WTC11 (cell line): Measurements from ENCODE around the gene FGFRL1. TPM values are rescaled to one million over a fixed set of nuclear protein-coding genes. Genes with fewer than 3 reads are reported as not detected.

Experiments used
- ATAC-seq: fragments of 200-7000 bp; cut with Tn5 transposase; 2 replicates; pipeline ENCODE4 v1.10.0; 2021; ENCODE audit warnings: mild to moderate bottlenecking, moderate library complexity
- CTCF ChIA-PET: fragments of 300-600 bp; sonication (Branson Sonifier 250); formaldehyde crosslinking; loops from one replicate; lab custom pipeline; 2021; ENCODE audit warnings: antibody characterized with exemption; lab: Charles Lee
- POLR2A ChIA-PET: fragments of 350-600 bp; sonication (Branson Sonifier 250); formaldehyde crosslinking; loops from one replicate; lab custom pipeline; 2021; ENCODE audit warnings: antibody characterized with exemption; lab: Charles Lee
- DNase-seq: peaks from one replicate; pipeline ENCODE4 v3.0.0; 2021; ENCODE audit warnings: low spot score
- H3K27ac Mint-ChIP-seq: 2 replicates; pipeline ENCODE4 v1.8.0; 2021; ENCODE audit warnings: mixed read lengths
- H3K27me3 Mint-ChIP-seq: 2 replicates; pipeline ENCODE4 v1.8.0; 2021; ENCODE audit warnings: low read depth, mild to moderate bottlenecking, moderate library complexity, mixed read lengths
- H3K36me3 Mint-ChIP-seq: 2 replicates; pipeline ENCODE4 v1.8.0; 2021; ENCODE audit warnings: mixed read lengths
- H3K4me1 Mint-ChIP-seq: 2 replicates; pipeline ENCODE4 v1.8.0; 2022; ENCODE audit warnings: mixed read lengths
- H3K4me3 Mint-ChIP-seq: 2 replicates; pipeline ENCODE4 v1.8.0; 2021; ENCODE audit warnings: mild to moderate bottlenecking, moderate library complexity, mixed read lengths
- H3K9me3 Mint-ChIP-seq: 2 replicates; pipeline ENCODE4 v1.8.0; 2021; ENCODE audit warnings: mixed read lengths
- E2F5 ChIP-seq: sonication (generic); formaldehyde crosslinking; IDR thresholded peaks from 2 replicates; pipeline ENCODE4 v1.8.1; 2022; ENCODE audit warnings: mild to moderate bottlenecking, moderate library complexity, missing genetic modification reagents
- HMGXB4 ChIP-seq: sonication (generic); formaldehyde crosslinking; IDR thresholded peaks from 2 replicates; pipeline ENCODE4 v1.8.1; 2023; ENCODE audit warnings: mild to moderate bottlenecking, moderate library complexity, missing genetic modification reagents
- JAZF1 ChIP-seq: fragments of 250-450 bp; sonication (Bioruptor Pico); IDR thresholded peaks from 2 replicates; pipeline ENCODE4 v1.9.0; 2021; ENCODE audit warnings: moderate library complexity, mild to moderate bottlenecking, inconsistent platforms
- NFE2L1 ChIP-seq: sonication (generic); formaldehyde crosslinking; IDR thresholded peaks from 2 replicates; pipeline ENCODE4 v1.8.1; 2023; ENCODE audit warnings: missing genetic modification reagents
- NR1H2 ChIP-seq: sonication (generic); formaldehyde crosslinking; IDR thresholded peaks from 2 replicates; pipeline ENCODE4 v1.9.0; 2021; ENCODE audit warnings: mild to moderate bottlenecking, moderate library complexity, missing genetic modification reagents
- RORB ChIP-seq: fragments of 250-450 bp; sonication (Bioruptor Pico); IDR thresholded peaks from 2 replicates; pipeline ENCODE4 v1.9.0; 2021; ENCODE audit warnings: mild to moderate bottlenecking
- SMAD4 ChIP-seq: sonication (generic); formaldehyde crosslinking; IDR thresholded peaks from 2 replicates; pipeline ENCODE4 v1.8.0; 2022; ENCODE audit warnings: mild to moderate bottlenecking, missing genetic modification reagents
- SOX15 ChIP-seq: fragments of 250-450 bp; sonication (Bioruptor Pico); IDR thresholded peaks from 2 replicates; pipeline ENCODE4 v1.9.0; 2021; ENCODE audit warnings: mild to moderate bottlenecking
- TEAD4 ChIP-seq: sonication (generic); formaldehyde crosslinking; IDR thresholded peaks from 2 replicates; pipeline ENCODE4 v1.8.0; 2022; ENCODE audit warnings: mild to moderate bottlenecking, missing genetic modification reagents
- TP53 ChIP-seq: sonication (generic); formaldehyde crosslinking; IDR thresholded peaks from 2 replicates; pipeline ENCODE4 v1.8.1; 2023; ENCODE audit warnings: mild to moderate bottlenecking, missing genetic modification reagents
- ZNF138 ChIP-seq: sonication (generic); formaldehyde crosslinking; conservative IDR thresholded peaks from 2 replicates; pipeline ENCODE4 v1.8.1; 2022; ENCODE audit warnings: mild to moderate bottlenecking, moderate library complexity, missing genetic modification reagents
- ZNF232 ChIP-seq: sonication (generic); formaldehyde crosslinking; IDR thresholded peaks from 2 replicates; pipeline ENCODE4 v1.8.0; 2022; ENCODE audit warnings: mild to moderate bottlenecking, missing genetic modification reagents
- total RNA-seq: library from RNA; stranded (reverse); gene quantifications from 3 replicates; pipeline ENCODE4 v1.2.3, GENCODE V29; 2021
- TF ChIP-seq, protein P1 (sequence below): sonication (generic); formaldehyde crosslinking; conservative IDR thresholded peaks from 2 replicates; pipeline ENCODE4 v1.8.1; 2022; ENCODE audit warnings: mild to moderate bottlenecking, missing genetic modification reagents
- TF ChIP-seq, protein P2 (sequence below): sonication (generic); formaldehyde crosslinking; IDR thresholded peaks from 2 replicates; pipeline ENCODE4 v1.8.0; 2023; ENCODE audit warnings: missing genetic modification reagents, mild to moderate bottlenecking, borderline replicate concordance
- TF ChIP-seq, protein P3 (sequence below): sonication (generic); formaldehyde crosslinking; IDR thresholded peaks from 2 replicates; pipeline ENCODE4 v1.8.1; 2023; ENCODE audit warnings: mild to moderate bottlenecking, missing genetic modification reagents, moderate library complexity
- TF ChIP-seq, protein P4 (sequence below): sonication (generic); formaldehyde crosslinking; conservative IDR thresholded peaks from 2 replicates; pipeline ENCODE4 v1.8.1; 2023; ENCODE audit warnings: mild to moderate bottlenecking, low read depth, missing genetic modification reagents, moderate library complexity
- TF ChIP-seq, protein P5 (sequence below): fragments of 250-450 bp; sonication (Bioruptor Pico); IDR thresholded peaks from 2 replicates; pipeline ENCODE4 v1.8.0; 2021; ENCODE audit warnings: mild to moderate bottlenecking
- TF ChIP-seq, protein P6 (sequence below): fragments of 250-450 bp; sonication (Bioruptor Pico); IDR thresholded peaks from 2 replicates; pipeline ENCODE4 v1.9.0; 2021; ENCODE audit warnings: moderate library complexity, mild to moderate bottlenecking, inconsistent platforms, borderline replicate concordance
- TF ChIP-seq, protein P7 (sequence below): sonication (generic); formaldehyde crosslinking; IDR thresholded peaks from 2 replicates; pipeline ENCODE4 v1.8.1; 2023; ENCODE audit warnings: mild to moderate bottlenecking, missing genetic modification reagents
- TF ChIP-seq, protein P8 (sequence below): sonication (generic); formaldehyde crosslinking; IDR thresholded peaks from 2 replicates; pipeline ENCODE4 v1.8.0; 2022; ENCODE audit warnings: mild to moderate bottlenecking, missing genetic modification reagents

The FGFRL1 gene
- total RNA-seq, 1 experiment from 2014 or later: 25.9 TPM

GRCh38 chr4:1044469-1045192 lies 33.2 kb downstream of the FGFRL1 start:
- POLR2A ChIA-PET: no interaction called here
- Mint-ChIP-seq H3K4me1 (0 out of 2 replicates have a peak, but pooled peaks cover 3% of the 10 kb centered on the region), H3K27ac (no peak overlapping the region), H3K4me3 (no peak overlapping the region), H3K9me3 (no peaks in the 10 kb centered on the region), H3K27me3 (peaks cover 10% of the 10 kb centered on the region)
- CTCF ChIA-PET: interaction anchor here (0.7 kb wide), 1 partner anchor 48 kb away, joined by 4 read pairs; no protein-coding TSS in a partner anchor
- ATAC-seq (no peak), DNase-seq (no peak)
- no peak for TF ChIP-seq NFE2L1 (CRISPR knock-in tag)
- TF ChIP-seq RORB (CRISPR knock-in tag): no peak
- TF ChIP-seq ZNF138: no peak
- TF ChIP-seq, protein P1, sequence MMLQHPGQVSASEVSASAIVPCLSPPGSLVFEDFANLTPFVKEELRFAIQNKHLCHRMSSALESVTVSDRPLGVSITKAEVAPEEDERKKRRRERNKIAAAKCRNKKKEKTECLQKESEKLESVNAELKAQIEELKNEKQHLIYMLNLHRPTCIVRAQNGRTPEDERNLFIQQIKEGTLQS: no peak
- TF ChIP-seq, protein P2, sequence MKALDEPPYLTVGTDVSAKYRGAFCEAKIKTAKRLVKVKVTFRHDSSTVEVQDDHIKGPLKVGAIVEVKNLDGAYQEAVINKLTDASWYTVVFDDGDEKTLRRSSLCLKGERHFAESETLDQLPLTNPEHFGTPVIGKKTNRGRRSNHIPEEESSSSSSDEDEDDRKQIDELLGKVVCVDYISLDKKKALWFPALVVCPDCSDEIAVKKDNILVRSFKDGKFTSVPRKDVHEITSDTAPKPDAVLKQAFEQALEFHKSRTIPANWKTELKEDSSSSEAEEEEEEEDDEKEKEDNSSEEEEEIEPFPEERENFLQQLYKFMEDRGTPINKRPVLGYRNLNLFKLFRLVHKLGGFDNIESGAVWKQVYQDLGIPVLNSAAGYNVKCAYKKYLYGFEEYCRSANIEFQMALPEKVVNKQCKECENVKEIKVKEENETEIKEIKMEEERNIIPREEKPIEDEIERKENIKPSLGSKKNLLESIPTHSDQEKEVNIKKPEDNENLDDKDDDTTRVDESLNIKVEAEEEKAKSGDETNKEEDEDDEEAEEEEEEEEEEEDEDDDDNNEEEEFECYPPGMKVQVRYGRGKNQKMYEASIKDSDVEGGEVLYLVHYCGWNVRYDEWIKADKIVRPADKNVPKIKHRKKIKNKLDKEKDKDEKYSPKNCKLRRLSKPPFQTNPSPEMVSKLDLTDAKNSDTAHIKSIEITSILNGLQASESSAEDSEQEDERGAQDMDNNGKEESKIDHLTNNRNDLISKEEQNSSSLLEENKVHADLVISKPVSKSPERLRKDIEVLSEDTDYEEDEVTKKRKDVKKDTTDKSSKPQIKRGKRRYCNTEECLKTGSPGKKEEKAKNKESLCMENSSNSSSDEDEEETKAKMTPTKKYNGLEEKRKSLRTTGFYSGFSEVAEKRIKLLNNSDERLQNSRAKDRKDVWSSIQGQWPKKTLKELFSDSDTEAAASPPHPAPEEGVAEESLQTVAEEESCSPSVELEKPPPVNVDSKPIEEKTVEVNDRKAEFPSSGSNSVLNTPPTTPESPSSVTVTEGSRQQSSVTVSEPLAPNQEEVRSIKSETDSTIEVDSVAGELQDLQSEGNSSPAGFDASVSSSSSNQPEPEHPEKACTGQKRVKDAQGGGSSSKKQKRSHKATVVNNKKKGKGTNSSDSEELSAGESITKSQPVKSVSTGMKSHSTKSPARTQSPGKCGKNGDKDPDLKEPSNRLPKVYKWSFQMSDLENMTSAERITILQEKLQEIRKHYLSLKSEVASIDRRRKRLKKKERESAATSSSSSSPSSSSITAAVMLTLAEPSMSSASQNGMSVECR (CRISPR knock-in tag): no peak
- TF ChIP-seq SMAD4 (CRISPR knock-in tag): no peak
- TF ChIP-seq SOX15: no peak
- TF ChIP-seq E2F5 (CRISPR knock-in tag): no peak
- TF ChIP-seq JAZF1 (CRISPR knock-in tag): no peak
- TF ChIP-seq, protein P3, sequence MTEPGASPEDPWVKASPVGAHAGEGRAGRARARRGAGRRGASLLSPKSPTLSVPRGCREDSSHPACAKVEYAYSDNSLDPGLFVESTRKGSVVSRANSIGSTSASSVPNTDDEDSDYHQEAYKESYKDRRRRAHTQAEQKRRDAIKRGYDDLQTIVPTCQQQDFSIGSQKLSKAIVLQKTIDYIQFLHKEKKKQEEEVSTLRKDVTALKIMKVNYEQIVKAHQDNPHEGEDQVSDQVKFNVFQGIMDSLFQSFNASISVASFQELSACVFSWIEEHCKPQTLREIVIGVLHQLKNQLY: no peak
- TF ChIP-seq, protein P4, sequence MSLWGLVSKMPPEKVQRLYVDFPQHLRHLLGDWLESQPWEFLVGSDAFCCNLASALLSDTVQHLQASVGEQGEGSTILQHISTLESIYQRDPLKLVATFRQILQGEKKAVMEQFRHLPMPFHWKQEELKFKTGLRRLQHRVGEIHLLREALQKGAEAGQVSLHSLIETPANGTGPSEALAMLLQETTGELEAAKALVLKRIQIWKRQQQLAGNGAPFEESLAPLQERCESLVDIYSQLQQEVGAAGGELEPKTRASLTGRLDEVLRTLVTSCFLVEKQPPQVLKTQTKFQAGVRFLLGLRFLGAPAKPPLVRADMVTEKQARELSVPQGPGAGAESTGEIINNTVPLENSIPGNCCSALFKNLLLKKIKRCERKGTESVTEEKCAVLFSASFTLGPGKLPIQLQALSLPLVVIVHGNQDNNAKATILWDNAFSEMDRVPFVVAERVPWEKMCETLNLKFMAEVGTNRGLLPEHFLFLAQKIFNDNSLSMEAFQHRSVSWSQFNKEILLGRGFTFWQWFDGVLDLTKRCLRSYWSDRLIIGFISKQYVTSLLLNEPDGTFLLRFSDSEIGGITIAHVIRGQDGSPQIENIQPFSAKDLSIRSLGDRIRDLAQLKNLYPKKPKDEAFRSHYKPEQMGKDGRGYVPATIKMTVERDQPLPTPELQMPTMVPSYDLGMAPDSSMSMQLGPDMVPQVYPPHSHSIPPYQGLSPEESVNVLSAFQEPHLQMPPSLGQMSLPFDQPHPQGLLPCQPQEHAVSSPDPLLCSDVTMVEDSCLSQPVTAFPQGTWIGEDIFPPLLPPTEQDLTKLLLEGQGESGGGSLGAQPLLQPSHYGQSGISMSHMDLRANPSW (CRISPR knock-in tag): no peak
- TF ChIP-seq ZNF232: no peak
- TF ChIP-seq, all 79 proteins: peak for 0
- no peaks in the 10 kb centered on the region for H3K36me3 Mint-ChIP-seq

DNA sequence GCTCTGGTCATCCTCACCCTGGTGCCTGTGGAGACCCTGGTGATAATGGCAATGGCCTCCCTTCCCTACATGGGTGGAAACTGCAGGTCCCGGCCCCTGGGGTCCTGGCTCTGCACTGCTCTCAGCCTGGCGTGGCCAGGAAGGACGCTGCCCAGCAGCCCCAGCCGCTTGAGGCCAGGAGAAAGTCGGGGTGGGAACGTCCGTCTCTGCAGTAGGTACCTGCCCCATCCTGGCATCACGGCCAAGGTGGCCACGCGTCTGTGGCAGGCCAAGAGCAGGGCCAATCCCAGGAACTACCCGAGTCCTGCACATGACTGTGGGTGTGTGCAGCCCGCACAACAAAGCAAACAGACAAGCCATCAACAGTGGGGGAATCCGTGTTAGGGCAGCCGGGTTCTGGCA lies 33.8 kb downstream of the FGFRL1 start:
- POLR2A ChIA-PET: no interaction called here
- Mint-ChIP-seq H3K27me3 (peaks cover 15% of the 10 kb centered on the region), H3K4me1 (0 out of 2 replicates have a peak, but pooled peaks cover 3% of the 10 kb centered on the region), H3K4me3 (no peak overlapping the region), H3K36me3 (no peaks in the 10 kb centered on the region), H3K9me3 (no peaks in the 10 kb centered on the region), H3K27ac (no peak overlapping the region)
- DNase-seq (no peak), ATAC-seq (no peak)
- CTCF ChIA-PET: no interaction called here
- TF ChIP-seq NR1H2: no peak
- no peak for TF ChIP-seq SMAD4 (CRISPR knock-in tag)
- TF ChIP-seq, protein P5, sequence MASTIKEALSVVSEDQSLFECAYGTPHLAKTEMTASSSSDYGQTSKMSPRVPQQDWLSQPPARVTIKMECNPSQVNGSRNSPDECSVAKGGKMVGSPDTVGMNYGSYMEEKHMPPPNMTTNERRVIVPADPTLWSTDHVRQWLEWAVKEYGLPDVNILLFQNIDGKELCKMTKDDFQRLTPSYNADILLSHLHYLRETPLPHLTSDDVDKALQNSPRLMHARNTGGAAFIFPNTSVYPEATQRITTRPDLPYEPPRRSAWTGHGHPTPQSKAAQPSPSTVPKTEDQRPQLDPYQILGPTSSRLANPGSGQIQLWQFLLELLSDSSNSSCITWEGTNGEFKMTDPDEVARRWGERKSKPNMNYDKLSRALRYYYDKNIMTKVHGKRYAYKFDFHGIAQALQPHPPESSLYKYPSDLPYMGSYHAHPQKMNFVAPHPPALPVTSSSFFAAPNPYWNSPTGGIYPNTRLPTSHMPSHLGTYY (CRISPR knock-in tag): no peak
- TF ChIP-seq TEAD4 (CRISPR knock-in tag): no peak
- TF ChIP-seq, protein P6, sequence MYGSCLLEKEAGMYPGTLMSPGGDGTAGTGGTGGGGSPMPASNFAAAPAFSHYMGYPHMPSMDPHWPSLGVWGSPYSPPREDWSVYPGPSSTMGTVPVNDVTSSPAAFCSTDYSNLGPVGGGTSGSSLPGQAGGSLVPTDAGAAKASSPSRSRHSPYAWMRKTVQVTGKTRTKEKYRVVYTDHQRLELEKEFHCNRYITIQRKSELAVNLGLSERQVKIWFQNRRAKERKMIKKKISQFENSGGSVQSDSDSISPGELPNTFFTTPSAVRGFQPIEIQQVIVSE: no peak
- TF ChIP-seq, protein P7, sequence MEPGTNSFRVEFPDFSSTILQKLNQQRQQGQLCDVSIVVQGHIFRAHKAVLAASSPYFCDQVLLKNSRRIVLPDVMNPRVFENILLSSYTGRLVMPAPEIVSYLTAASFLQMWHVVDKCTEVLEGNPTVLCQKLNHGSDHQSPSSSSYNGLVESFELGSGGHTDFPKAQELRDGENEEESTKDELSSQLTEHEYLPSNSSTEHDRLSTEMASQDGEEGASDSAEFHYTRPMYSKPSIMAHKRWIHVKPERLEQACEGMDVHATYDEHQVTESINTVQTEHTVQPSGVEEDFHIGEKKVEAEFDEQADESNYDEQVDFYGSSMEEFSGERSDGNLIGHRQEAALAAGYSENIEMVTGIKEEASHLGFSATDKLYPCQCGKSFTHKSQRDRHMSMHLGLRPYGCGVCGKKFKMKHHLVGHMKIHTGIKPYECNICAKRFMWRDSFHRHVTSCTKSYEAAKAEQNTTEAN (CRISPR knock-in tag): no peak
- no peak for TF ChIP-seq HMGXB4 (CRISPR knock-in tag)
- TF ChIP-seq, protein P8, sequence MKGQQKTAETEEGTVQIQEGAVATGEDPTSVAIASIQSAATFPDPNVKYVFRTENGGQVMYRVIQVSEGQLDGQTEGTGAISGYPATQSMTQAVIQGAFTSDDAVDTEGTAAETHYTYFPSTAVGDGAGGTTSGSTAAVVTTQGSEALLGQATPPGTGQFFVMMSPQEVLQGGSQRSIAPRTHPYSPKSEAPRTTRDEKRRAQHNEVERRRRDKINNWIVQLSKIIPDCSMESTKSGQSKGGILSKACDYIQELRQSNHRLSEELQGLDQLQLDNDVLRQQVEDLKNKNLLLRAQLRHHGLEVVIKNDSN (CRISPR knock-in tag): no peak
- TF ChIP-seq TP53 (CRISPR knock-in tag): no peak
